Ureter (tissue), 1 donor: ENCODE measurements around the gene RAB37. TPM values are rescaled to one million over a fixed set of nuclear protein-coding genes. Genes with fewer than 3 reads are reported as not detected.
A peak's percentile ranks its signal among the peaks of the same experiment; 100 is the strongest.

Experiments
- DNase-seq: peaks from one replicate; pipeline ENCODE4 v3.0.0-alpha.2; 2020; ENCODE audit warnings: low spot score
- total RNA-seq: library from RNA; stranded (reverse); gene quantifications from one replicate; pipeline ENCODE4 v1.2.4, GENCODE V29; 2023
- donor health status: DM: yes; HTN: yes; CAD: no.

RAB37 gene
- total RNA-seq, 1 donor from 2014 or later: 2.3 TPM

DNA sequence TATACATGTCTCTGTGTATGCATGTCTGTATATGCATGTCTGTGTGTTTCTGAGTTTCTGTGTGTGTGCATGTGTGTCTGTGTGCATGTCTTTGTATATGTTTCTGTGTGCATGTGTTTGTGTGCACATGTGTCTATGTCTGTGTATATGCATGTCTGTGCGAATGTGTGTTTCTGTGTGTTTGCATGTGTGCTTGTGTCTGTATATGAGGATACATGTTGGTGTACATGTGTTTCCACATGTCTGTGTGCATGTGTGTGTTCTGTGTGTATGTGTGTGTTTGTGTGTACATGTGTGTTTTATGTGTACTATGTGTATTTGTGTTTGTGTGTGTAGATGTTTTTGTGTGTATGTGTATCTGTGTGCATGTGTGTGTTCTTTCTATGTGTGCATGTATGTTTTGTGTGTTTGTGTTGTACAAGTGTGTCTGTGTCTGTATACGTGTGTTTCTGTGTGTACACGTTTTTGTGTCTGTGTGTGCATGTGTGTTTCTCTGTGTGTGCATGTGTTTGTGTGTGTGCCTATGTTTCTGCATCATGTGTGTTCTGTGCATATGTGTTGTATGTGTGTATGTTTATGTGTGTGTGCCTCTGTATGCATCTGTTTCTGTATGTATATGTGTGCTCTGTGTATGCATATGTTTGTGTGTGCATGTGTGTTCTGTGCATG is 8.9 kb upstream of the RAB37 start:
- no peak for DNase-seq

- no peak for DNase-seq
These were observed 8.4 kb upstream of the RAB37 start for GRCh38 chr17:74728702-74729075.

DNA sequence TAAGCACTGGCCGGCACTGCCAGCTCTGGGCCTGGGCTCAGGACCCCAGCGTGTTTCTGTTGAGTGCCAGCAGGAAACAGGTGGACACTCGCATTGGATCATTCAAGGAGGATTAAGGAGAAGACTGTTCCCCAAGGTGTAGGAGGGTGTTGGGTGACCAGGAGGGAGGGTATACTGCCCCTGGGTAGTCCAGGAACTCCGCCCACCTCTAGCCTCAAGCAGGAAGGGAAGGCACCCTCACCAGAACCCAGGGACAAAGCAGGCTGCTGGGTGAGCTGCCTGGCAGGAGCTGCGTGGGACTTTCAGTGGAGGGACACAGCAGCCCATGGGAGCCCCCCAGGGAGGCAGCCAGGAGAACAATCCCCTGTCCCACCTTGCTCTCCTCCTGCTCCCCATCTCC is 7.7 kb upstream of the RAB37 start:
- no peak for DNase-seq

DNA sequence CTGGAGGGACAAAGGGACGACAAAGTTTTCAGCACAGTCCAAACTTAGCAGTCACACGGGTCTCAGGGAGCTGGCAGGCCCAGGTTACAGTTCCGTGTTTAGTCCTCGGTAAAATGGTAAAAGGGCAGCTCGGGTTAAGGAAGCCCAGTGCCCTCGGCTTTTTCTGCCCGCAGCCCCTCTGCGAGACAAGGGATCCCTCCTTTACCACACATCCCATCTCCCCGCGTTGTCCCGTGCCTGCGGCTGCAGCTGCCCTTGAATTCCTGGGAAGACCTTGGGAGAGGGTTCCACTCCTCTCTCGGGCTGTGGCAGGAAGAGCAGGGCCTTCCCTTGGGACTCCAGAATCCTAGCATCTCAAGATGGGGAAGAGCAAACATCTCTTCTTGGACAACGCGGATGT is 7.2 kb upstream of the RAB37 start:
- no peak for DNase-seq

GRCh38 chr17:74730491-74731346 is 6.3 kb upstream of the RAB37 start:
- DNase-seq: no peak

DNA sequence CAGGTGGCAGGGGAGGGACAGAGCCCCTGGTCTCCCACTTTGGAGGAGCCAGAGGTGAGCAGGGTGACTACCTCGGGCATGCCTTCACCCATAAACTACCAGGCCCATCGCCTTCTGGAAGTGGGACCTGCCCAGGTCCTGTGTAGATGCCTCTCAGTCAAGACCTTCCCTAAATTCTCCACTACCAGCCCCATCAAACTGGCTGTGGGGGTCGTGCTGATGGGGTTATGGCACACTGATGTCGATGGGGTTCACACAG is 5.8 kb upstream of the RAB37 start:
- DNase-seq: no peak

DNA sequence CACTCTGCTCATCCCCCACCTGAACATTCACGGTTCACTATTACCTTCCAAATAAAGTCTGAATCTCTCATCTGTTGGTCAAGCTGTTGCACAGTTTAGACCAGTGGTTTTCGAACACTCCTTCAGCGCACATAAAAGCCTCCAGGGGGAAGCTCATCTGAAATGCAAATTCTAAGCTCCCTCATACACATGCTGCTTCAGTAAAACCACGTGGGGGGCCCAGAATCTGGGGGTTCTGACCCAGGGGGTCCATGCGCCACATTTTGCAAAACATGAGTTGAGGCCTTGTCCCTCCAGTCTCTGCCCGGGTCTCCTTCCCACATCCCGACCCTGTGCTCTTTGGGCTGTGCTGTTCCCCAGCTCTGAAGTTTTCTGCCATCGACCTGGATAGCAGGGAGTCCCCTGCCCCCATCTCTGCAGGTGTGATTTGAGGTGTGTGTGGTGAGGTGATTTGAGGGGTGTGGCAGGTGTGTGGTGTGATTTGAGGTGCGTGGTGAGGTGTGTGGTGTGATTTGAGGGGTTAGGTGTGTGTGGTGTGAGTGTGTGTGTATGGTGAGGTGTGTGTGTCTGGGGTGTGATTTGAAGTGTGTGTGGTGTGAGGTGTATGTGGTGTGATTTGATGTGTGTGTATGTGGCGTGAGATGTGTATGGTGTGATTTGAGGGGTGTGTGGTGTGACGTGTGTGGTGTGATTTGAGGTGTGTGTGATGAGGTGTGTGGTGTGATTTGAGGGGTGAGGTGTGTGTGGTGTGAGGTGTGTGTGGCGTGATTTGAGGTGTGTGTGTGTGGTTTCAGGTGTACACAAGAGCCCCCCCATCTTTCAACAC is 4.8 kb upstream of the RAB37 start:
- no peak for DNase-seq

DNA sequence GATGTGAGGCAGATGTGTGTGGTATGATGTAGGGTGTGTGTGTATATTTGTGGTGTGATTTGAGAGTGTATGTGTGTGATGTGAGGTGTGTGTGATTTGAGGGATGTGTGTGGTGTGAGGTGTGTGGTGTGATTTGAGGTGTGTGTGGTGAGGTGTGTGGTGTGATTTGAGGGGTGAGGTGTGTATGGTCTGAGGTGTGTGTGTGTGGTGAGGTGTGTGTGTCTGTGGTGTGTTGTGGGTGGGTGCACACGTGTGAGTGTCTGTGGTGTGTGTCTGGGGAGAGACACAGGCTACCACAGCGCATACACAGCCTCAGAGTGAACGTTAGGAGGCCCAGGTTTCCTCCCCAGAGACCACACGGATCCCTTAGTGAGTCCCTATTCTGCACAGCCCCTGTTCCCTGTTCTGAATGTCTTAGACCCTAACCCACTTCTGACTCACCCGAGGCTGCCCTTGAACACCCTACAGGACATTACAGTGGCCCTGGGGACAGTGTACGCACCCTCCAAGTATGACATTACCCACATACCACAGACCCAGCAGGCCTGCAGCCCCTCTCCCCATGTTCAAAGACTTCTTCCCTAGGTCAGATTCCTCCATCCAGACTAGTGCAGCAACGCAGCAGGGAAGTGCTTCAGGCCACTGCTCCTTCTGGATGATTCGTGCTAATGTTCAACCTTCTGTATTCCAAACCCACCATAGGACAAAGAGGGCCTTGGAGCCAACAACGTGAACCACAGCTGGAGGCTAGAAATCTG is 3.5 kb upstream of the RAB37 start:
- no peak for DNase-seq

GRCh38 chr17:74734256-74734655 is 2.8 kb upstream of the RAB37 start:
- DNase-seq: no peak

- DNase-seq: no peak
These were observed 419 bp downstream of the RAB37 start for GRCh38 chr17:74737299-74738050.

GRCh38 chr17:74738051-74738996 is 1.3 kb downstream of the RAB37 start:
- peak; percentile 61 for DNase-seq

DNA sequence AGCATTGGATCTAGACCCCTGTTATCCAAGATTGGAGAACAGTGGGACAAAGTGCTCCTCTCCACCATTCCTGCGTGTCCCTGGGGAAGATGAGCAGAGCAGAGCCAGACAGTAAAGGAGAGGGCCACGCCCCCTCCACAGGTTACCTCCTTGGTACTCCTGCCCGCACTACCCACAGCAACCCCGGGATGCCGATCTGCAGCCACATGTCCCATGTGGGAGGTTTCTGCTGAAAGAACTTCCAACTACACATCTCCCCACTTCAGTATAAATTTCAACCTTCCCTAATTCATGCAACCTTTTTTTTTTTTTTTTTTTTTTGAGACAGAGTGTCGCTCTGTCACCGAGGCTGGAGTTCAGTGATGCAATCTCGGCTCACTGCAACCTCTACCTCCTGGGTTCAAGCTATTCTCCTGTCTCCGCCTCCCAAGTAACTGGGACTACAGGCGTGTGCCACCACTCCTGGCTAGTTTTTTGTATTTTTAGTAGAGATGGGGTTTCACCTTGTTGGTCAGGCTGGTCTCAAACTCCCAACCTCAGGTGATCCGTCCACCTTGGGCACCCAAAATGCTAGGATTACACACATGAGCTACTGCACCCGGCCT is 2.3 kb downstream of the RAB37 start:
- DNase-seq: no peak

- no peak for DNase-seq
These were observed 3.1 kb downstream of the RAB37 start for GRCh38 chr17:74740173-74740572.

- DNase-seq: no peak
These were observed 3.8 kb downstream of the RAB37 start for GRCh38 chr17:74740641-74741387.

DNA sequence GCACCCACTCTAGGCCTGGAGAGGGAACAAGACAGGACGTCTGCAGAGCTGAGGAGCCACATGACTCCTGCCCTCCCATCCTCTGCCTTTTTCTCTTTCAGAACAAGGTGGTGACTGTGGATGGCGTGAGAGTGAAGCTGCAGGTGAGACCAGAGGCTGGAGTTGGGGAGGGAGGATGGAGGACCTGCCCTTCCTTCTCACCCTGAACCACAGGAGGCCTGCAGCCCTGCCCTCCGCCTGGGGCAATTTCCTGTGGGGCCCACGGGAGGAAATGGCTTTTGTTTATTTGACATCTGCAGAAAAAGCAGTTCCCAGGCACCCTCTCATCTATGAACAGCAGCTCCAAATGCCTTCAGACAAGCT is 5.1 kb downstream of the RAB37 start:
- DNase-seq: no peak

DNA sequence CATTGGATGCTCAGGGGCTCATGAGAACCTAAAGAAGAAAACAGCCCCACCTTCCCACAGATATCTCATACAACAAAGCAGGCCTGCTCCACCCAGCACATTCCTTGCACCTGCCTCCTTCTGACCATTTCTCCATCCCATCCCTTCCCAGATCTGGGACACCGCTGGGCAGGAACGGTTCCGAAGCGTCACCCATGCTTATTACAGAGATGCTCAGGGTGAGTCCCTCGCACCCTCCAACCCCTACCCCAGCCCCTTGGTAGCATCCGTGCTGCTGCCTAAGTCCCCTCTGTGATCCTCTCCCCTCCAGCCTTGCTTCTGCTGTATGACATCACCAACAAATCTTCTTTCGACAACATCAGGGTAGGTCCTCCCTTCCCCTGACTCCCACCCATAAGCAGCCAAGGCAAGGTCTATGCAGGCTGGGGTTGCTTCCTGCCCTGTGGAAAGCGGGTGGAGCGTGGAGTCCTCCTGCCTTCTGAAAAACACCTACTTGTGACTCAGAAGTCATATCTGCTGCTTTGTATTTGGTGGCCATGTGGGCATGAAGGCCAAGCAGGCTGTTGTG is 6.0 kb downstream of the RAB37 start:
- no peak for DNase-seq

GRCh38 chr17:74743755-74744154 is 6.7 kb downstream of the RAB37 start:
- DNase-seq: no peak

- DNase-seq: no peak
These were observed 7.3 kb downstream of the RAB37 start for GRCh38 chr17:74744349-74744713.
